Astrocyte of the spinal cord (primary cell): Measurements from ENCODE around the gene AMZ1.

Experiments used
- DNase-seq: peaks from one replicate; pipeline ENCODE4 v3.0.0; 2011; ENCODE audit warnings: low read depth, low spot score
- H3K4me3 ChIP-seq: 2 replicates; pipeline ENCODE4 v1.5.1; 2011; ENCODE audit warnings: low read depth, mild to moderate bottlenecking, low read length, moderate library complexity
- in situ Hi-C: cut with HindIII; loops from 2 replicates; pipeline ENCODE4 v1.10.0; 2017; ENCODE audit warnings: low sequenced_read_pairs
- TF ChIP-seq, protein P1 (sequence below): IDR thresholded peaks from 2 replicates; pipeline ENCODE4 v1.5.1; 2012; ENCODE audit warnings: low read depth, mild to moderate bottlenecking, low read length, inconsistent platforms

Gene AMZ1

DNA sequence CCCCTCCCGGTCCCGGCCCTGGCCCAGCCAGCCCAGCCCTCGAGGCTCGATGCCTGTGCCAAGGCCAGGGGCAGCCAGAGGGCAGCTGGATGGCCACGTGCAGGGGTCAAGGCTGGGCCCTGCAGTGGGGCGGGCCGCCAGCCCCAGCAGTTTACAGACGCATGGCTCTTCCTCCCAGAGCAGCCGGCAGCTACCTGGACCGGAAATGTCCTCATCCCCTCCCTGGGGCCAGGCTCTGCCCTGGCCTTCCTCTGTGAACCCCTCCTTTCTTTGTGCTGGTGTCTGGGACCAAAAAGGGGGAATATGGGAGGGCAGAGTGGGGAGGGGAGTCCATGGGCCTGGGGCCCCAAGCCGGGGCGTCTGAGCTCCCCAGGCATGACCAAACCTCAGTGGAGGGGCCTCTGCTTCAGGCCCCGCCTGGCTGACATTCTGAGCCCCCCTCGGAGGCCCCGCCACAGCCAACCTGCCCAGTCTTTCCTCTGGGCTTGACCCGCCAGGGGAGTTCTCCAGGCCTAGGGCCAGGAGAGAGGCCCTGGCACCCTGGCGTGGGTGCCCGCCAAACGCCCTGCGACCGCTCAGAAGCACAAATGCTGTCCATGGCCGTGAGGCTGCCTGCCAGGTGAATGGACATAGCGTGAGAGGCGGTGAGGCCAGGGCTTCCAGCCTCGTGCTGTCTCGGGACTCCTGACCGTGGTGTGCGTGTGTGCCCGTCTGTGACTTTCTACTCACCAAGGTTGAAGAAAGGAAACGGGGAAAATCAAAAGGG, 24.7 kb upstream of the AMZ1 start:
- in situ Hi-C loops: no loop called here
- H3K4me3 ChIP-seq: no peak overlapping the region
- TF ChIP-seq, protein P1, sequence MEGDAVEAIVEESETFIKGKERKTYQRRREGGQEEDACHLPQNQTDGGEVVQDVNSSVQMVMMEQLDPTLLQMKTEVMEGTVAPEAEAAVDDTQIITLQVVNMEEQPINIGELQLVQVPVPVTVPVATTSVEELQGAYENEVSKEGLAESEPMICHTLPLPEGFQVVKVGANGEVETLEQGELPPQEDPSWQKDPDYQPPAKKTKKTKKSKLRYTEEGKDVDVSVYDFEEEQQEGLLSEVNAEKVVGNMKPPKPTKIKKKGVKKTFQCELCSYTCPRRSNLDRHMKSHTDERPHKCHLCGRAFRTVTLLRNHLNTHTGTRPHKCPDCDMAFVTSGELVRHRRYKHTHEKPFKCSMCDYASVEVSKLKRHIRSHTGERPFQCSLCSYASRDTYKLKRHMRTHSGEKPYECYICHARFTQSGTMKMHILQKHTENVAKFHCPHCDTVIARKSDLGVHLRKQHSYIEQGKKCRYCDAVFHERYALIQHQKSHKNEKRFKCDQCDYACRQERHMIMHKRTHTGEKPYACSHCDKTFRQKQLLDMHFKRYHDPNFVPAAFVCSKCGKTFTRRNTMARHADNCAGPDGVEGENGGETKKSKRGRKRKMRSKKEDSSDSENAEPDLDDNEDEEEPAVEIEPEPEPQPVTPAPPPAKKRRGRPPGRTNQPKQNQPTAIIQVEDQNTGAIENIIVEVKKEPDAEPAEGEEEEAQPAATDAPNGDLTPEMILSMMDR: no peak
- DNase-seq: no peak

GRCh38 chr7:2663960-2664359, 24.0 kb upstream of the AMZ1 start:
- DNase-seq: no peak
- in situ Hi-C loops: no loop called here
- TF ChIP-seq, protein P1: no peak
- H3K4me3 ChIP-seq: no peak overlapping the region

DNA sequence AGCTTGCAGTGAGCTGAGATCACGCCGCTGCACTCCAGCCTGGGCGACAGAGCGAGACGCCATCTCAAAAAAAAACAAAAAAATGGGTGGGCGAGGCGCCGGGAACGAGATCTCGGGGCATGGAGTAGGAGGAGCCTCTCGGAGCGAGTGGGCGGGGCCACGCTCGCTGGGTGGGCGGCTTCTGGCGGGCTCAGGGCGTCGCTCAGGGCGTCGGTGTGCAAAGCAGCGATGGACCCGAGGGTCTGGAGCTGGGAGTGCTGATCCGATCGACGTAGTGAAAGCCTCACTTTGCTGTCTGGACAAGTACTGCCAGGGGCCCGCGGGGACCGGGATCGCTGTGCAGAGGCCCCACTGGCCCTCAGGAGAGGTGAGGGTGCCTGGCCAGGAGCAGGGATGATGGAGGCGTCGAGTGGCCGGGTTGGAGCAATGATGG, 22.6 kb upstream of the AMZ1 start:
- DNase-seq: no peak

GRCh38 chr7:2666155-2666554, 21.8 kb upstream of the AMZ1 start:
- DNase-seq: no peak
- TF ChIP-seq, protein P1: no peak
- no peak overlapping the region for H3K4me3 ChIP-seq
- in situ Hi-C loops: no loop called here

More for the DNA sequence above, 22.6 kb upstream of the AMZ1 start:
- TF ChIP-seq, protein P1: no peak
- H3K4me3 ChIP-seq: no peak overlapping the region
- in situ Hi-C loops: no loop called here

GRCh38 chr7:2666588-2667250, 21.3 kb upstream of the AMZ1 start:
- H3K4me3 ChIP-seq: no peak overlapping the region
- DNase-seq: no peak
- in situ Hi-C loops: no loop called here
- TF ChIP-seq, protein P1: no peak

GRCh38 chr7:2667843-2668242, 20.2 kb upstream of the AMZ1 start:
- in situ Hi-C loops: no loop called here
- no peak for DNase-seq
- TF ChIP-seq, protein P1: no peak
- H3K4me3 ChIP-seq: no peak overlapping the region
